Upper lobe of left lung (tissue), 6 donors: ENCODE measurements around the gene SLC10A7. TPM values are rescaled to one million over a fixed set of nuclear protein-coding genes. Genes with fewer than 3 reads are reported as not detected.

Source experiments
- ATAC-seq, 2 donors: fragments of 200-7000 bp; cut with Tn5 transposase; one replicate each; pipeline ENCODE4 v1.9.1; 2022; ENCODE audit warnings: mild to moderate bottlenecking in 2 of 2, moderate library complexity in 2 of 2; ENCODE audit not compliant: low FRiP score in 2 of 2
- DNase-seq, 2 donors: peaks; one replicate each; pipeline ENCODE4 v3.0.0-alpha.2; 2019 to 2020
- H3K27ac ChIP-seq, 4 donors: fragments of 200-600 bp; sonication (generic); one replicate each; pipeline ENCODE4 v1.5.1; 2016 to 2019
- H3K27me3 ChIP-seq, 4 donors: fragments of 200-600 bp; sonication (generic); one replicate each; pipeline ENCODE4 v1.5.1; 2017 to 2019
- H3K36me3 ChIP-seq, 4 donors: fragments of 200-600 bp; sonication (generic); one replicate each; pipeline ENCODE4 v1.5.1; 2016 to 2019
- H3K4me1 ChIP-seq, 4 donors: fragments of 200-600 bp; sonication (generic); one replicate each; pipeline ENCODE4 v1.5.1; 2018 to 2019
- H3K4me3 ChIP-seq, 4 donors: fragments of 200-600 bp; sonication (generic); one replicate each; pipeline ENCODE4 v1.5.1; 2017 to 2019; ENCODE audit warnings: mild to moderate bottlenecking in 2 of 4, moderate library complexity in 1 of 4
- H3K9me3 ChIP-seq, 4 donors: fragments of 200-600 bp; sonication (generic); one replicate each; pipeline ENCODE4 v1.5.1; 2018 to 2019
- CTCF ChIP-seq, 6 experiments: fragments of 450-650 bp in 4 of 6; fragments of 200-600 bp in 2 of 6; sonication (generic) in 2 of 6; IDR thresholded peaks; one replicate each; pipeline ENCODE4 v1.5.1; 2016 to 2019; ENCODE audit warnings: antibody characterized with exemption in 6 of 6
- EP300 ChIP-seq, 4 donors: sonication (generic); formaldehyde crosslinking; IDR thresholded peaks; one replicate each; pipeline ENCODE4 v1.5.1; 2017; ENCODE audit warnings: antibody characterized with exemption in 4 of 4, control low read depth in 2 of 4
- POLR2A ChIP-seq, 4 donors: fragments of 450-650 bp; IDR thresholded peaks; one replicate each; pipeline ENCODE4 v1.5.1; 2016 to 2017; ENCODE audit warnings: antibody characterized with exemption in 4 of 4, mild to moderate bottlenecking in 2 of 4
- POLR2AphosphoS5 ChIP-seq, 2 donors: sonication (generic); formaldehyde crosslinking; IDR thresholded peaks; one replicate each; pipeline ENCODE4 v1.5.1; 2017; ENCODE audit warnings: antibody characterized with exemption in 2 of 2
- WGBS, 2 donors: methylation state at CpG; one replicate each; pipeline ENCODE4 v1.1.5; 2017 to 2018; 5-methylcytosine and 5-hydroxymethylcytosine counted together
- total RNA-seq, 6 donors: library from RNA; depleted of rRNA in 4 of 6; stranded (reverse); fragments of >200 nt in 4 of 6; gene quantifications; one replicate each; pipeline versions ENCODE4 v1.1.0 to v1.2.1, GENCODE V29; 2016 to 2021
- donor health status: DM: no; HTN: no; CAD: no; lungs with moderate emphysema.
- donor health status: DM: no; HTN: yes; CAD: no; lungs with severe emphysema.

SLC10A7 gene
- total RNA-seq = 10 to 100 TPM; 11.1 to 20.9 (median 14.1) TPM

- Histone ChIP-seq H3K9me3 (no peaks in the 10 kb centered on the region), H3K4me3 (peak within 1 kb of the TSS; percentile 72 to 90 (median 74)), H3K4me1 (peaks cover 13 to 21% (median 15%) of the 10 kb centered on the region in 4 donors), H3K27me3 (no peaks in the 10 kb centered on the region), H3K27ac (peak within 1 kb of the TSS; percentile 86 to 92 (median 89)), H3K36me3 (peaks cover 0 to 2% (median 0%) of the 10 kb centered on the region in 4 donors)
- WGBS, 2 donors = 0 to 1% methylated on average over 10 to 28 of the region's 30 CpGs
- ATAC-seq (peak; percentile 95 to 97), DNase-seq (peak; percentile 77 to 92)
- TF ChIP-seq EP300 (IDR thresholded peaks at IDR 0.05) (no peak), CTCF (IDR thresholded peaks at IDR 0.05) (peak in 1 of 6 experiments; percentile 5)
Measured at GRCh38 chr4:146521541-146522097, at the start of gene SLC10A7. Gene SLC10A7 (minus strand): TSS chr4:146521940. CDS start chr4:146521717, 223 bp downstream.

GRCh38 chr4:146567396-146567795 is 45.7 kb upstream of the SLC10A7 start:
- Histone ChIP-seq H3K4me1 (no peaks in the 10 kb centered on the region), H3K27ac (no peak overlapping the region), H3K4me3 (no peak overlapping the region), H3K36me3 (no peaks in the 10 kb centered on the region), H3K27me3 (no peaks in the 10 kb centered on the region), H3K9me3 (no peaks in the 10 kb centered on the region)
- TF ChIP-seq CTCF (IDR thresholded peaks at IDR 0.05) (no peak), POLR2A (IDR thresholded peaks at IDR 0.05) (no peak), POLR2AphosphoS5 (IDR thresholded peaks at IDR 0.05) (no peak), EP300 (IDR thresholded peaks at IDR 0.05) (no peak)
- no peak for DNase-seq
- ATAC-seq = no peak
- 66 to 68% methylated on average over 2 of the region's 2 CpGs for whole genome bisulfite sequencing, 2 donors

DNA sequence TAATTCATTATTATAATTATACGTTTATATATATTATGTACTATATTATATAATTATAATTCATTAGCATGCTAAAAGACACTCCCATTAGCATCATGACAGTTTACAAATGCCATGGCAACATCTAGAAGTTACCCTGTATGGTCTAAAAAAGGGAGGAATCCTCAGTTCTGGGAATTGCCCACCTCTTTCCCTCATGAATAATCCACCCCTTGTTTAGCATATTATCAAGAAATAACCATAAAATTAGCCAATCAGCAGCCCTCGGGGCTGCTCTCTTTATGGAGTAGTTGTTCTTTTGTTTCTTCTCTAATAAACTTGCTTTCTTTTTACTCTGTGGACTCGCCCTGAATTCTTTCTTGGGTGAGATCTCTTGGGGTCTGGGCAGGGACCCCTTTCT is 42.8 kb upstream of the SLC10A7 start:
- ATAC-seq = no peak
- TF ChIP-seq CTCF (IDR thresholded peaks at IDR 0.05) = no peak
- TF ChIP-seq POLR2A (IDR thresholded peaks at IDR 0.05) = no peak
- TF ChIP-seq POLR2AphosphoS5 (IDR thresholded peaks at IDR 0.05) = no peak
- Histone ChIP-seq H3K4me1 (no peaks in the 10 kb centered on the region), H3K36me3 (no peaks in the 10 kb centered on the region), H3K9me3 (no peaks in the 10 kb centered on the region), H3K27me3 (no peaks in the 10 kb centered on the region), H3K27ac (no peak overlapping the region), H3K4me3 (no peak overlapping the region)
- no peak for DNase-seq
- 57 to 67% methylated on average over 3 of the region's 3 CpGs for WGBS, 2 donors

GRCh38 chr4:146550161-146550560 is 28.4 kb upstream of the SLC10A7 start:
- Histone ChIP-seq H3K4me1 (no peaks in the 10 kb centered on the region), H3K9me3 (no peaks in the 10 kb centered on the region), H3K36me3 (no peaks in the 10 kb centered on the region), H3K27me3 (no peaks in the 10 kb centered on the region), H3K4me3 (no peak overlapping the region), H3K27ac (no peak overlapping the region)
- ATAC-seq = no peak
- 58 to 76% methylated on average over 3 of the region's 3 CpGs for WGBS, 2 donors
- no peak for DNase-seq
- TF ChIP-seq POLR2A (IDR thresholded peaks at IDR 0.05) = no peak
- TF ChIP-seq POLR2AphosphoS5 (IDR thresholded peaks at IDR 0.05) = no peak
- no peak for TF ChIP-seq CTCF (IDR thresholded peaks at IDR 0.05)
- no peak for TF ChIP-seq EP300 (IDR thresholded peaks at IDR 0.05)

DNA sequence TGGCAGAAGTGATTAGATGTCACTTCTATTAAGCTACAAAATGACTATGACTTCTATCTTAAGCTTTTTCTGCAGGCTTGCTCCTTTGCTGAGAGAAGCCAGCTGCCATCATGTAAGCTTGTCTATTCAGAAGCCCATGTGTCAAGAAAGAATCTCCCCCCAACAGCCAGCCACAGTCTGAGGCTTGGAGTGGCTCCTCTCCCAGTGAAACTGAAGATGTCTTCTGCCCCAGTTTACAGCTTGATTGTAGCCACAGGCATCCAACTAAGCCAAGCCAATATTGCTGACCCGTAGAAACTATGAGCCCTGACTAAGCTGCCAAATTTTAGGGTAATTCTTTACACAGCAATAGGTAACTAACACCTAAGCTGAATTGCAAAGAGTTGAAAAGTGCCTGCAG is 26.7 kb upstream of the SLC10A7 start:
- Histone ChIP-seq H3K36me3 (no peaks in the 10 kb centered on the region), H3K4me1 (no peaks in the 10 kb centered on the region), H3K9me3 (no peaks in the 10 kb centered on the region), H3K27ac (no peak overlapping the region), H3K4me3 (no peak overlapping the region), H3K27me3 (no peaks in the 10 kb centered on the region)
- ATAC-seq (no peak), DNase-seq (no peak)
- no peak for TF ChIP-seq CTCF (IDR thresholded peaks at IDR 0.05)
- TF ChIP-seq POLR2AphosphoS5 (IDR thresholded peaks at IDR 0.05) = no peak
- TF ChIP-seq EP300 (IDR thresholded peaks at IDR 0.05) = no peak
- TF ChIP-seq POLR2A (IDR thresholded peaks at IDR 0.05) = no peak
- WGBS, 2 donors = 80 to 89% methylated on average over 1 of the region's 1 CpG
